GM10248 (cell line): Measurements from ENCODE around the gene MRPS33.
"Not testable (repeated sequence)": the region's sequence is repeated elsewhere in the genome, so short reads cannot be mapped to it uniquely, and the experiment has no call there.

Experiments used
- CTCF ChIA-PET: fragments of 300-600 bp; sonication (Branson Sonifier 250); formaldehyde crosslinking; extraction: SDS; loops from one replicate; lab custom pipeline; 2021; ENCODE audit warnings: antibody characterized with exemption; lab: Yijun Ruan, JAX
- POLR2A ChIA-PET: fragments of 350-650 bp; sonication (Branson Sonifier 250); formaldehyde crosslinking; extraction: SDS; loops from one replicate; lab custom pipeline; 2020; ENCODE audit warnings: antibody characterized with exemption; lab: Yijun Ruan, JAX
- DNase-seq: peaks from one replicate; pipeline ENCODE4 v3.0.0; 2012; ENCODE audit errors: extremely low spot score
- TF ChIP-seq, protein P1 (sequence below): IDR thresholded peaks from 2 replicates; pipeline ENCODE4 v1.5.1; 2012; ENCODE audit warnings: mild to moderate bottlenecking, low read depth; ENCODE audit errors: extremely low read depth, missing control alignments, control extremely low read depth

MRPS33 gene

GRCh38 chr7:140961117-140961516, 53.6 kb downstream of the MRPS33 start:
- no peak for DNase-seq
- CTCF ChIA-PET, result no interaction called here
- POLR2A ChIA-PET, result no interaction called here
- TF ChIP-seq, protein P1, sequence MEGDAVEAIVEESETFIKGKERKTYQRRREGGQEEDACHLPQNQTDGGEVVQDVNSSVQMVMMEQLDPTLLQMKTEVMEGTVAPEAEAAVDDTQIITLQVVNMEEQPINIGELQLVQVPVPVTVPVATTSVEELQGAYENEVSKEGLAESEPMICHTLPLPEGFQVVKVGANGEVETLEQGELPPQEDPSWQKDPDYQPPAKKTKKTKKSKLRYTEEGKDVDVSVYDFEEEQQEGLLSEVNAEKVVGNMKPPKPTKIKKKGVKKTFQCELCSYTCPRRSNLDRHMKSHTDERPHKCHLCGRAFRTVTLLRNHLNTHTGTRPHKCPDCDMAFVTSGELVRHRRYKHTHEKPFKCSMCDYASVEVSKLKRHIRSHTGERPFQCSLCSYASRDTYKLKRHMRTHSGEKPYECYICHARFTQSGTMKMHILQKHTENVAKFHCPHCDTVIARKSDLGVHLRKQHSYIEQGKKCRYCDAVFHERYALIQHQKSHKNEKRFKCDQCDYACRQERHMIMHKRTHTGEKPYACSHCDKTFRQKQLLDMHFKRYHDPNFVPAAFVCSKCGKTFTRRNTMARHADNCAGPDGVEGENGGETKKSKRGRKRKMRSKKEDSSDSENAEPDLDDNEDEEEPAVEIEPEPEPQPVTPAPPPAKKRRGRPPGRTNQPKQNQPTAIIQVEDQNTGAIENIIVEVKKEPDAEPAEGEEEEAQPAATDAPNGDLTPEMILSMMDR, result no peak

- DNase-seq, POLR2A ChIA-PET: not testable (repeated sequence)
- CTCF ChIA-PET, result interaction anchor here (0.9 kb wide), 1 partner anchor 25 kb away, joined by 3 read pairs; no protein-coding TSS in a partner anchor
Observed at GRCh38 chr7:140956997-140957396, 57.8 kb downstream of the MRPS33 start.
